Activated T-helper 1 cell treated with anti-CD3 and anti-CD28 coated beads, Interleukin-12 subunit alpha, Interleukin-12 subunit beta, Interleukin-2, Interleukin-4 antibody, amounts not matched to agents 30 ng/mL and 10 ng/mL and 1 ng/mL, durations not matched to agents 14 hours and 24 hours and 36 hours (primary cell): ENCODE results near the gene CHST13. TPM values are rescaled to one million over a fixed set of nuclear protein-coding genes. Genes with fewer than 3 reads are reported as not detected.

Experiments
- DNase-seq: peaks from one replicate; pipeline ENCODE4 v3.0.0; 2021; ENCODE audit warnings: low spot score
- H3K27ac Mint-ChIP-seq: one replicate; pipeline ENCODE4 v1.8.0; 2021; ENCODE audit warnings: mild to moderate bottlenecking, mixed read lengths
- H3K27me3 Mint-ChIP-seq: one replicate; pipeline ENCODE4 v1.8.0; 2022; ENCODE audit warnings: mild to moderate bottlenecking, moderate library complexity, mixed read lengths; ENCODE audit not compliant: insufficient read depth
- H3K36me3 Mint-ChIP-seq: one replicate; pipeline ENCODE4 v1.8.0; 2021; ENCODE audit warnings: low read depth, mixed read lengths
- H3K4me1 Mint-ChIP-seq: one replicate; pipeline ENCODE4 v1.8.0; 2021; ENCODE audit warnings: low read depth, mixed read lengths
- H3K4me3 Mint-ChIP-seq: one replicate; pipeline ENCODE4 v1.8.0; 2021; ENCODE audit warnings: mild to moderate bottlenecking, moderate library complexity, mixed read lengths
- H3K9me3 Mint-ChIP-seq: one replicate; pipeline ENCODE4 v1.8.0; 2021; ENCODE audit warnings: mixed read lengths
- intact Hi-C: fragments of 100-400 bp; cut with micrococcal nuclease; formaldehyde crosslinking; loops from one replicate; pipeline ENCODE4 v1.15.1; 2024
- total RNA-seq: library from RNA; stranded (reverse); gene quantifications from 2 replicates; pipeline ENCODE4 v1.2.3, GENCODE V29; 2022

Gene CHST13
- total RNA-seq, 1 donor from 2014 or later = not detected

DNA sequence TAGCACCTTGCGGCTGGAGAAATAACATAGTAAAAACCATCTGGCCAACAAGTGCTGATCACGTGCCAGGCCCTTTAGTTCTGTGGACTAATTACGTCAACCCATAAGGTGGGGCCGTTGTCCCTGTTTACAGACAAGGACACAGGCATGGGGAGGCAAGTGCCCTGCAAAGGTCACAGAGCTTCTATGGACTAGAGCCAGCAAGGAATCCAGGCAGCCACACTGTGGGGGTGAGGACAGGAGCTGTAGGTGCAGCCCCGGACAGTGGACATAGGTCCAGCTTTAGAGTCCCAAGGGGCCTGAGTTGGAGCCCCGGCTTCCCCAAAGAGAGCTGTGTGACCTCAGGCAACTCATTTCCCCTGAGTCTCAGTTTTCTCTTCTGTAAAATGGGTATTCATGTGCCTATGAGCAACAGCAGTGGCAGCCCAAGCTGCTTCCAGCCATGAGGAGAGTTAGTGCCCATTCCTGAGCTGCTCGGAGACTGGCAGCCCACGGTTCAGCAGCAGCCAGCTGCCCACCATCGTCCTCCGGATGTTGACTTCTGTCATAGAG, 13.9 kb downstream of the CHST13 start:
- peaks cover 4% of the 10 kb centered on the region for H3K9me3 Mint-ChIP-seq
- H3K27ac Mint-ChIP-seq = no peak overlapping the region
- H3K36me3 Mint-ChIP-seq = no peaks in the 10 kb centered on the region
- DNase-seq = no peak
- no peak overlapping the region for H3K4me3 Mint-ChIP-seq
- intact Hi-C loops = no loop called here
- peaks cover 13% of the 10 kb centered on the region for H3K27me3 Mint-ChIP-seq
- peaks cover 16% of the 10 kb centered on the region for H3K4me1 Mint-ChIP-seq

DNA sequence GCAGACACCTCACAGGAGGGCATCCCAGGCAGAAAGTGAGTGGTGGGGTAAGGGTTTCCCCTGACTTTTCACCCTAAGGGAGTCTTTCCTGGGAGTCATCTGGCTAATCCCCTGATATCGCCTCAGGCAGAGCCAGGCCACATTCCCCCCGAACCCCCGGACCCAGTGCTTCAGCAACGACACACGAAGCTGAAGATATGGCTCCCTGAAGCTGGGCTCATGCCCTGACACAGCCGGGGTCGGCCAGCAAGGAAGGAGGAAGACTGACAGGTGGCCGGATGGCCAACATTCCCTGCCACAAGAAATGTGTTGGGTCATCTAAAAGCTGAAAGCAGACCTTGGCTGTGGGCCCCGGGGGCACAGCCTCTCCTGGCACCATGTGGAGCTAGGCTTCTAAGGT, 14.4 kb downstream of the CHST13 start:
- intact Hi-C loops = no loop called here

DNA sequence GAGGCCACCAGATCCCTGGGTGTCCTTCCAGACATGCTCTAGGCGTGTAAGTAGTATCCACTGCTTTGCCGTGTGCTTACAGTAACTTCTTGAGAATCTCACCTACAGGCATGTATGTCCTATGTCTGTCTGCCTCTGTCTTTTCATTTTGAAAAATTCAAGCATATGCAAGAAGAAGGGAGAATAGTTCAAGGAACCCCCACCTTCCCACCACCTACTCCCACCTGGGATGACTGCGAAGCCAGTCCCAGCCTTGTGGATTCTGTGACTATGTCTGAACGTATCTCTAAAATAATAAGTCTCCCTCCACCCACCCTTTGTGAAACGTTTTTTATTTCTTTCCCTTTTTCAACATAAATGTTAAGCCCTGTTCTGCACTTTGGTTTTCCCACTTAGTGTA, 15.0 kb downstream of the CHST13 start:
- Mint-ChIP-seq H3K4me1 (peaks cover 16% of the 10 kb centered on the region), H3K9me3 (peaks cover 4% of the 10 kb centered on the region)

More for the DNA sequence above, 14.4 kb downstream of the CHST13 start:
- Mint-ChIP-seq H3K36me3 (no peaks in the 10 kb centered on the region), H3K4me3 (no peak overlapping the region), H3K27ac (no peak overlapping the region), H3K27me3 (peaks cover 13% of the 10 kb centered on the region), H3K9me3 (peaks cover 4% of the 10 kb centered on the region), H3K4me1 (peaks cover 16% of the 10 kb centered on the region)
- DNase-seq = no peak

DNA sequence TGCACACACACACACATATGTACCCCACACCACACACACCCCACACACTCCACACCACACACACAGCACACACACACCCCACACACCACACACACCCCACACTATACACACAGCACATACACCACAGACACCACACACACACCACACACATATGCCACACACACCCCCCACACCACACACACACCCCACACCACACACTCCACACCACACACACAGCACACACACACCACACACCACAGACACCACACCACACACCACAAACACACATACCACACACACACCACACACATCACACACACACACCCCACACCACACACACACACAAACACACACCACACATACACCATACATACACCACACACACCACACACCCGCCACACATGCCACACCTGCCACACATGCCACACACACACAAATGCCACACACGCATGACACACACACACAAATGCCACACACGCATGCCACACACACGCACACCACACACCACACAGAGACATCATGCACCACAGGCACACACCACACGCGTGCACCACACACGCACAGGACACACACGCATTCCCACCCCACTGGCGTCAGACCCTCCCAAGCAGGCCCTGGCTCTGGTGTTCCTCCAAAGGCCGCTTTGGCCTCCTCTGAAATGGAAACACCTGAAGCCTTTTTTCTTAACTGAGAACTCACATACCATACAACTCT, 15.7 kb downstream of the CHST13 start:
- no peaks in the 10 kb centered on the region for H3K36me3 Mint-ChIP-seq
- DNase-seq = no peak
- H3K9me3 Mint-ChIP-seq = peaks cover 4% of the 10 kb centered on the region
- intact Hi-C loops = no loop called here
- no peak overlapping the region for H3K4me3 Mint-ChIP-seq
- peaks cover 3% of the 10 kb centered on the region for H3K27me3 Mint-ChIP-seq
- no peak overlapping the region for H3K27ac Mint-ChIP-seq
- H3K4me1 Mint-ChIP-seq = peaks cover 16% of the 10 kb centered on the region

More for the DNA sequence above, 15.0 kb downstream of the CHST13 start:
- Mint-ChIP-seq H3K36me3 (no peaks in the 10 kb centered on the region), H3K27me3 (peaks cover 7% of the 10 kb centered on the region), H3K27ac (no peak overlapping the region), H3K4me3 (no peak overlapping the region)
- intact Hi-C loops = no loop called here
- no peak for DNase-seq

DNA sequence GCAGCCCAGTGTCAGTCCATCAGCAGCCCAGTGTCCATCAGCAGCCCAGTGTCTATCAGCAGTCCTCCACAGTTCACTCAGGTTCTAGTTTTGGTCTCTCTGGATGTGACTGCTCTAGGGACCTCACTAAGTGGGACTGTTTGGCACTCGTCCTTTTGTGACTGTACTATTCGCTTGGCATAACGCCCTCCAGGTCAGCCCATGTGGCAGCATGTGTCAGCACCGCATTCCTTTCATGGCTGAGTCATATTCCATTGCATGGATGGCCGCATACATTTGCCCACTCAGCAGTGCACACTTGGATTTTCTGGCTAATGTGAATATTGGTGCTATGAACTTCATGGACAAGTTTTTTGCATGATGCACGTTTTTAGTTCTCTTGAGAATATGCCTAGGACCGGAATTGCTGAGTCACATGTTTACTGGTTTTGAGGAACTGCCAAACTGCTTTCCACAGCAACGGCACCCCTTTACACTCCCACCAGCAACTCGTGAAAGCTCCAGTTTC, 16.4 kb downstream of the CHST13 start:
- Mint-ChIP-seq H3K27ac (no peak overlapping the region), H3K4me3 (no peak overlapping the region), H3K4me1 (peaks cover 16% of the 10 kb centered on the region), H3K9me3 (peaks cover 4% of the 10 kb centered on the region), H3K36me3 (no peaks in the 10 kb centered on the region), H3K27me3 (peaks cover 3% of the 10 kb centered on the region)
- intact Hi-C loops = no loop called here
- DNase-seq = no peak

DNA sequence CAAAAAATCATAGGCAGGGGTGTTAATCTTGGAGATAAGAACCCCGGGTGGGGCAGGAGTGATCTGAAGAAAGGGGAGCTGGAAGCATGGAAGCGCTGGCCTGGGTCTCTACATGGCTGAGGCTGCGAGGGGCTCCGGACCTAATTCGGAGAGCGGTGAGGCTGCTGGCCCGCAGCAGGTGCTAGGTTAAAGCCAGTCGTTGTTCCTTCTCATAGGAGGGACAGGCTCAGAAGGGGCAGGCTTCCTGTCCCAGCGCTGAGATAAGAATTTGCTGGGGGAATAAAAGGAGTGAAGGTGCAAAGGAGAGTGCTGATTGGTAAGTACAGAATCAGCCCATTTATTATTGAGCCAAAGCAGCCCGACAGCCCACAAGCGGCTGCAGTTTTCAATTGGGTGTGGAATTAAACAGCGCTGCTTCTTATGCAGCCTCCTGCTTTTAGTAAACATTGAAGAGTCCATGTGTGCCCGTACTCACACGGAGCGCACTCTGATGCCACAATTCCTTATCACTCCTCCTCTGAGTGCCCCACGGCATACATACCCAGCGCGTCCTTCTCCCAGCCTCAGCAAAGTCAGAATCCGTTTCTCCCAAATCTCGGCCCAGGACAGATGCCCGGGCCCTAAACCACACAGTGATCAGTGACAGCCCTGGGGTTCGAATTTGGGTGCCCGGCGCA, 17.1 kb downstream of the CHST13 start:
- DNase-seq = no peak
- H3K4me1 Mint-ChIP-seq = peaks cover 16% of the 10 kb centered on the region
- H3K27ac Mint-ChIP-seq = no peak overlapping the region
- H3K9me3 Mint-ChIP-seq = peaks cover 4% of the 10 kb centered on the region
- H3K4me3 Mint-ChIP-seq = no peak overlapping the region
- intact Hi-C loops = no loop called here
- no peaks in the 10 kb centered on the region for H3K36me3 Mint-ChIP-seq
- H3K27me3 Mint-ChIP-seq = peaks cover 3% of the 10 kb centered on the region

DNA sequence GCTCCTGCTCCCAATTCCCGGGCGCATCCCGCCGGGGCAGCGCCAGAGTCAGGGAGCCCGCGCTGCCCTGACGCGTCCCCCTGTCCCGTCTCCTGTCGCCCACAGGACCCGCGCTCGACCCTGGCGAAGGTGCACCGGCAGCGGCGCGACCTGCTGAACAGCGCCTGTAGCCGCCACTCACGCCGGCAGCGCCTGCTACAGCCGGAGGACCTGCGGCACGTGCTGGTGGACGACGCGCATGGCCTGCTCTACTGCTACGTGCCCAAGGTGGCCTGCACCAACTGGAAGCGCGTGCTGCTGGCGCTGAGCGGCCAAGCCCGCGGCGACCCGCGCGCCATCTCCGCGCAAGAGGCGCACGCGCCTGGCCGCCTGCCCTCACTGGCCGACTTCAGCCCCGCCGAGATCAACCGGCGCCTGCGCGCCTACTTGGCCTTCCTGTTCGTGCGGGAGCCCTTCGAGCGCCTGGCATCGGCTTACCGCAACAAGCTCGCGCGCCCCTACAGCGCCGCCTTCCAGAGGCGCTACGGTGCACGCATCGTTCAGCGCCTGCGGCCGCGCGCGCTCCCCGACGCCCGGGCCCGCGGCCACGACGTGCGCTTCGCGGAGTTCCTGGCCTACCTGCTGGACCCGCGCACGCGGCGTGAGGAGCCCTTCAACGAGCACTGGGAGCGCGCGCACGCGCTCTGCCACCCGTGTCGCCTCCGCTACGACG, 17.8 kb downstream of the CHST13 start:
- intact Hi-C loops = no loop called here
- H3K9me3 Mint-ChIP-seq = peaks cover 4% of the 10 kb centered on the region
- H3K4me3 Mint-ChIP-seq = no peak overlapping the region
- DNase-seq = no peak
- H3K4me1 Mint-ChIP-seq = peaks cover 16% of the 10 kb centered on the region
- no peaks in the 10 kb centered on the region for H3K36me3 Mint-ChIP-seq
- H3K27me3 Mint-ChIP-seq = peaks cover 3% of the 10 kb centered on the region
- no peak overlapping the region for H3K27ac Mint-ChIP-seq

DNA sequence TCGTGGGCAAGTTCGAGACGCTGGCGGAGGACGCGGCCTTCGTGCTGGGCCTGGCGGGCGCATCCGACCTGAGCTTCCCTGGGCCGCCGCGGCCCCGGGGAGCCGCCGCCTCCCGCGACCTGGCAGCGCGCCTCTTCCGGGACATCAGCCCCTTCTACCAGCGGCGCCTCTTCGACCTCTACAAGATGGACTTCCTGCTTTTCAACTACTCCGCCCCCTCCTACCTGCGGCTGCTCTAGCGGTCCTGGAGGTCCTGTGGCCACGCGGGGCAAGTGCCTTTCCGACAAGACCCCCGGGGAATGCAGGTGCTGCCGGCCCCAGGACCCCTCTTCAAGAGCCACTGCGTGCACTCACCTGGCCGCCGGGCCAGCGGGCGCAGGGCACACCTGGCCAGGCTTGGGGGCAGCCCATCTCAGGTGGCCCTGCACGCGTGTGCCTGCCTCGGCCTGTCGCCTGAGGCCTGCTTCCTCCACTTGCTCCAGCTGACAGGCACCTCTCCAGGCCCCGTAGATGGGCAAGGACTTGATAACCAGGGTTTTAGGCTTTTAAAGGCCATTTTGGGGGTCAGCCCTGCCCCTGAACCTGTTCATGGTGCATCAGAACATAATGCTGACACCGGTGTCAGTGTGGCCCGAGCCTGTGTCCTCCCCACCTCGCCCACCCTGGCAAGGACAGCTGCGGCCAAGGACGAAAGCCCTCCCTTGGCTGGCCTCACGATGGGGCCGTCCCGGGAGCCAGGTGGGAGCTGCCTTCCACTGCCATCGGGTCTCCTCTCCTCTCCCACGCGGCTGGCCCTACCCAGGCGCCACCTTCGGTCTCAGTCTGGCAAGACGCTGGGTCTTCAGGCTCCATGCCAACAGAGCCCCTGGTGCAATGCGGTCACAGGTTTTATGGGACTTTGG, 18.6 kb downstream of the CHST13 start:
- Mint-ChIP-seq H3K27me3 (peaks cover 3% of the 10 kb centered on the region), H3K36me3 (no peaks in the 10 kb centered on the region), H3K4me3 (no peak overlapping the region), H3K27ac (no peak overlapping the region), H3K4me1 (peaks cover 16% of the 10 kb centered on the region), H3K9me3 (peaks cover 4% of the 10 kb centered on the region)
- intact Hi-C loops = no loop called here
- DNase-seq = no peak

DNA sequence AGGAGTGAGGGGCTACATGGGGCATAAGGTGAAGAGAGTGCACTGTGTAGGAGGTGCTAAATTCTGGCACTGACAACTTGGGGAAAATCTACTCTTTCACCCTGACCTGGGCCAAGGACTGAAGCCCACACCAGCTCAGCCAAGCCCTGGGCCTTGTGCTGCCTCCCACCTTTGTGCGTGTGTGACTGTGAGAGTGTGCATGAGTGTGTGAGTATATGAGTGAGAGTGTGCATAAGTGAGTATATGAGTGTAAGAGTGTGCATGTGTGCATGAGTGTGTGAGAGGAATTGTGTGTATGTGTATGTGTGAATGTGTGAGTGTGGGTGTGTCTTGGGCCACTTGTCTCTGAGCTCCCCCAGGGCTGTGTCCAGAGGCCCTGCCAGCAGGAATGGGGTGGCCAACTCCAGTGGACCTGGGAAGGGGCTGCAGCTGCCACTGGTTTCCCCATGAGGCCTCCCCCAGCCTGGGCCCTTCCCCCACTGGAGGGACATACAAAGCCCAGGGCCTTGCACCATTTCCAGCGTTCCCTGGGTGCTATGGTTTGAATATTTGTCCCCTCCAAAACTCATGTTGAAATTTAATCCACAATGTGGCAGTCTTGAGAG, 19.6 kb downstream of the CHST13 start:
- H3K27ac Mint-ChIP-seq = no peak overlapping the region
- peaks cover 4% of the 10 kb centered on the region for H3K9me3 Mint-ChIP-seq
- peaks cover 16% of the 10 kb centered on the region for H3K4me1 Mint-ChIP-seq
- intact Hi-C loops = no loop called here
- DNase-seq = no peak
- H3K27me3 Mint-ChIP-seq = peaks cover 3% of the 10 kb centered on the region
- H3K4me3 Mint-ChIP-seq = no peak overlapping the region
- H3K36me3 Mint-ChIP-seq = no peaks in the 10 kb centered on the region

DNA sequence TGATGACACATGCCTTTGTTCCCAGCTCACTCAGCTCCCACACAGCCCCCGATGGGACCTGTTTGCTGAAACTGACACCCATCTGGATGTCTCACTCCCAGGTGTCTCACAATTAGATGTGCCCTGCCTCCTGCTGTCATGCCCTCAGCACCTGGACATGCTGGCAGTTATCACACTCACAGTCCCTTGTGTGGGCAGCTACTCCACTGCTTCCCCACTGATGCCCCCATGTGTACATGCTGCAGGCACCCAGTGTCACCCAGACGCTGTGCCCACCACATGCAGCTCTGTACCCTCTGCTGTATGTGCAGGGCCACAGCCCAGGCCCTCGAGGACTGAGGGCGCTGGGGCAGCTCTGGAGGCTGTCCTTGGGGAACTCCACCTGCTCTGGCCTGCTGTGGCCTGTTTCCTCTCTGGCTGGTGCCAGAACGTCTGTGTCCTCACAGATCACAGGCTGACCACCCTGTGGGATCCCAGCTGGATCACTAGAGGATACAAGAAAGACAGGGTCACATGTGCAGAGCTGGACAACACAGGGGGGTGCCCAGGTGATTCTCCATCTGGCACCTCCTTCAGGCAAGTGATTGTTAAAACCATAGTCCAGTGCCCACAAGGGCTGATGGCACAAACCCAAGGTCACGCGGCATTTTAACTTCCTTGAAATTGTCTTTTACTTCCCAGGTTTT, 20.8 kb downstream of the CHST13 start:
- DNase-seq = no peak
- Mint-ChIP-seq H3K27ac (no peak overlapping the region), H3K36me3 (no peaks in the 10 kb centered on the region), H3K9me3 (peaks cover 3% of the 10 kb centered on the region), H3K4me1 (peaks cover 16% of the 10 kb centered on the region), H3K27me3 (peaks cover 1% of the 10 kb centered on the region), H3K4me3 (no peak overlapping the region)
- intact Hi-C loops = no loop called here

DNA sequence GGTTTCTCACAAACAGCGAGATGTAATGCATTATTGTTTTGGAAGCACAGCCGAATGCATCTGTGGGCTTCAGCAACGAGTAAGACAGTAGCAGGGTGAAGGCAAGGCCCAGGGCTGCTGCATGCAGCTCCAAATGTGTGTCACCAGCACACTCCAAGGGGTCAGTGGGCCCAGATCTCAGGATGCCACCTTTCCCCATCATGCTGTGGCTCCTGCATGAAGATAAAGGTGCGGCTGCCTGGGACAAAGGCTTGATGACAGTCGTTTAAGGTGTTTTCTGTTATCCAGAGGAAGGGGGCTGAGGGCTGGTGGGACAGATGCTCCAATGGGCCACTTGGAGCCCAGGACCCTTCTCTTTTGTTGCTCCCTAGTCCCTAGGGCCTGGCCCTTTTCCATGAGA, 21.6 kb downstream of the CHST13 start:
- DNase-seq = no peak
- Mint-ChIP-seq H3K27ac (no peak overlapping the region), H3K4me3 (no peak overlapping the region), H3K36me3 (no peaks in the 10 kb centered on the region), H3K27me3 (peaks cover 1% of the 10 kb centered on the region), H3K4me1 (peaks cover 8% of the 10 kb centered on the region), H3K9me3 (no peaks in the 10 kb centered on the region)
- intact Hi-C loops = no loop called here
